H4 (cell line): ENCODE results near the gene GPR107. TPM values are rescaled to one million over a fixed set of nuclear protein-coding genes. Genes with fewer than 3 reads are reported as not detected.
A peak's percentile ranks its signal among the peaks of the same experiment; 100 is the strongest.

Experiments used
- DNase-seq: peaks from one replicate; pipeline ENCODE4 v3.0.0-alpha.2; 2015; ENCODE audit warnings: low spot score
- total RNA-seq: library from RNA; depleted of rRNA; stranded (reverse); fragments of >200 nt; shearing (Covaris generic); gene quantifications from 2 replicates; pipeline ENCODE4 v1.2.3, GENCODE V29; 2014

GPR107 gene
- total RNA-seq, 1 experiment from 2014 or later, result 21.3 TPM

GRCh38 chr9:130027533-130028365 is 26.0 kb upstream of the GPR107 start:
- DNase-seq, result no peak

GRCh38 chr9:130028493-130029222 is 25.0 kb upstream of the GPR107 start:
- DNase-seq, result no peak

- no peak for DNase-seq
These were observed 24.3 kb upstream of the GPR107 start for GRCh38 chr9:130029223-130029973.

GRCh38 chr9:130030651-130031127 is 23.0 kb upstream of the GPR107 start:
- DNase-seq, result no peak

- no peak for DNase-seq
These were observed 19.1 kb upstream of the GPR107 start for GRCh38 chr9:130034570-130034969.

- no peak for DNase-seq
These were observed 17.6 kb upstream of the GPR107 start for GRCh38 chr9:130036099-130036498.

GRCh38 chr9:130039528-130040147 is 14.1 kb upstream of the GPR107 start:
- no peak for DNase-seq

- DNase-seq, result no peak
These were observed 12.6 kb upstream of the GPR107 start for GRCh38 chr9:130040984-130041647.

GRCh38 chr9:130041648-130042405 is 11.9 kb upstream of the GPR107 start:
- DNase-seq, result no peak

GRCh38 chr9:130042406-130042884 is 11.3 kb upstream of the GPR107 start:
- DNase-seq, result no peak

GRCh38 chr9:130042885-130043653 is 10.6 kb upstream of the GPR107 start, which contains the start of gene FNBP1:
Gene FNBP1, minus strand, starts transcription at chr9:130043189. Its CDS starts 214 bp downstream, at chr9:130042975.
- DNase-seq, result peak; percentile 21

GRCh38 chr9:130043654-130044623 is 9.8 kb upstream of the GPR107 start:
- DNase-seq, result no peak

GRCh38 chr9:130045725-130046450 is 7.8 kb upstream of the GPR107 start:
- DNase-seq, result no peak

GRCh38 chr9:130049431-130050210 is 4.1 kb upstream of the GPR107 start:
- DNase-seq, result no peak

- no peak for DNase-seq
These were observed 3.2 kb upstream of the GPR107 start for GRCh38 chr9:130050462-130050861.

- no peak for DNase-seq
These were observed 1.9 kb upstream of the GPR107 start for GRCh38 chr9:130051855-130052254.

- DNase-seq, result no peak
These were observed 600 bp upstream of the GPR107 start for GRCh38 chr9:130053109-130053503.
